ENCODE data around the gene MYO15B.

Gene MYO15B

GRCh38 chr17:75587675-75588595 is at the start of gene MYO15B:
Gene MYO15B (plus strand): TSS chr17:75587800. CDS start chr17:75588058, 258 bp downstream.
- no peak for DNase-seq (ENCODE audit: low read depth)
- peak within 1 kb of the TSS; percentile 21 for H3K4me3 ChIP-seq (replicated peaks; ENCODE audit: low read depth, low read length)
- TF ChIP-seq CTCF (IDR thresholded peaks at IDR 0.05; ENCODE audit: low read length, missing control alignments): no peak

- no peak for TF ChIP-seq CTCF (IDR thresholded peaks at IDR 0.05; ENCODE audit: low read length, missing control alignments)
- no peak for DNase-seq (ENCODE audit: low read depth)
These were observed 47.5 kb upstream of the MYO15B start for GRCh38 chr17:75539967-75540729.

GRCh38 chr17:75540923-75541503 is 46.6 kb upstream of the MYO15B start:
- H3K4me3 ChIP-seq (replicated peaks; ENCODE audit: low read depth, low read length): no peak overlapping the region
- no peak for TF ChIP-seq CTCF (IDR thresholded peaks at IDR 0.05; ENCODE audit: low read length, missing control alignments)
- no peak for DNase-seq (ENCODE audit: low read depth)

More at GRCh38 chr17:75539967-75540729, 47.5 kb upstream of the MYO15B start:
- H3K4me3 ChIP-seq (replicated peaks; ENCODE audit: low read depth, low read length): no peak overlapping the region

- no peak overlapping the region for H3K4me3 ChIP-seq (replicated peaks; ENCODE audit: low read depth, low read length)
- no peak for TF ChIP-seq CTCF (IDR thresholded peaks at IDR 0.05; ENCODE audit: low read length, missing control alignments)
These were observed 45.4 kb upstream of the MYO15B start for GRCh38 chr17:75542229-75542628.

GRCh38 chr17:75542728-75543336 is 44.8 kb upstream of the MYO15B start:
- no peak for TF ChIP-seq CTCF (IDR thresholded peaks at IDR 0.05; ENCODE audit: low read length, missing control alignments)
- no peak overlapping the region for H3K4me3 ChIP-seq (replicated peaks; ENCODE audit: low read depth, low read length)
- no peak for DNase-seq (ENCODE audit: low read depth)

More at GRCh38 chr17:75542229-75542628, 45.4 kb upstream of the MYO15B start:
- DNase-seq (ENCODE audit: low read depth): no peak

- no peak for TF ChIP-seq CTCF (IDR thresholded peaks at IDR 0.05; ENCODE audit: low read length, missing control alignments)
- no peak overlapping the region for H3K4me3 ChIP-seq (replicated peaks; ENCODE audit: low read depth, low read length)
- no peak for DNase-seq (ENCODE audit: low read depth)
These were observed 43.4 kb upstream of the MYO15B start for GRCh38 chr17:75544250-75544649.

Data from fibroblast of pulmonary artery (primary cell).